Trophoblast cell (in vitro differentiated cells and primary cell): Measurements from ENCODE around the gene EMILIN3.

Source experiments
- DNase-seq, 2 donors: peaks; one replicate each; pipeline ENCODE4 v3.0.0-alpha.2; 2016
- H2AFZ ChIP-seq: 2 replicates; pipeline ENCODE4 v1.6.1; 2013; ENCODE audit warnings: low read length, moderate library complexity, mild to moderate bottlenecking; ENCODE audit not compliant: insufficient read depth, poor library complexity
- H2AK5ac ChIP-seq: 2 replicates; pipeline ENCODE4 v1.6.1; 2013; ENCODE audit warnings: mild to moderate bottlenecking, low read length
- H2BK120ac ChIP-seq: 2 replicates; pipeline ENCODE4 v1.6.1; 2013; ENCODE audit warnings: low read length, mild to moderate bottlenecking, moderate library complexity; ENCODE audit not compliant: insufficient read depth, poor library complexity
- H2BK12ac ChIP-seq: 2 replicates; pipeline ENCODE4 v1.6.1; 2013; ENCODE audit warnings: mild to moderate bottlenecking, low read length, moderate library complexity
- H2BK5ac ChIP-seq: 2 replicates; pipeline ENCODE4 v1.6.1; 2013; ENCODE audit warnings: low read length, low read depth, moderate library complexity, mild to moderate bottlenecking; ENCODE audit not compliant: poor library complexity
- H3K14ac ChIP-seq: 2 replicates; pipeline ENCODE4 v1.6.1; 2013; ENCODE audit warnings: mild to moderate bottlenecking, low read length
- H3K18ac ChIP-seq: 2 replicates; pipeline ENCODE4 v1.6.1; 2013; ENCODE audit warnings: mild to moderate bottlenecking, low read length
- H3K23ac ChIP-seq: 2 replicates; pipeline ENCODE4 v1.6.1; 2013; ENCODE audit warnings: low read length
- H3K27ac ChIP-seq: 2 replicates; pipeline ENCODE4 v1.5.1; 2013; ENCODE audit warnings: low read depth, mild to moderate bottlenecking, inconsistent platforms, low read length, moderate library complexity
- H3K27me3 ChIP-seq: 2 replicates; pipeline ENCODE4 v1.6.1; 2013; ENCODE audit warnings: inconsistent platforms, mild to moderate bottlenecking, low read length, moderate library complexity; ENCODE audit not compliant: insufficient read depth
- H3K36me3 ChIP-seq, 2 experiments: 1 replicate in 1 of 2; 2 replicates in 1 of 2; pipeline ENCODE4 v1.6.1; 2013; ENCODE audit warnings: low read length in 2 of 2, mild to moderate bottlenecking in 2 of 2, moderate library complexity in 1 of 2; ENCODE audit not compliant: insufficient read depth in 2 of 2, control insufficient read depth in 1 of 2
- H3K4ac ChIP-seq: 2 replicates; pipeline ENCODE4 v1.6.1; 2013; ENCODE audit warnings: low read depth, mild to moderate bottlenecking, low read length, moderate library complexity
- H3K4me1 ChIP-seq, 2 experiments: 1 replicate in 1 of 2; 2 replicates in 1 of 2; pipeline ENCODE4 v1.6.1; 2013; ENCODE audit warnings: low read length in 2 of 2, mild to moderate bottlenecking in 2 of 2, moderate library complexity in 1 of 2; ENCODE audit not compliant: insufficient read depth in 2 of 2, control insufficient read depth in 1 of 2
- H3K4me2 ChIP-seq: 2 replicates; pipeline ENCODE4 v1.6.1; 2013; ENCODE audit warnings: inconsistent platforms, mild to moderate bottlenecking, low read length, moderate library complexity
- H3K4me3 ChIP-seq: 2 replicates; pipeline ENCODE4 v1.5.1; 2013; ENCODE audit warnings: mild to moderate bottlenecking, low read depth, low read length, inconsistent platforms
- H3K79me1 ChIP-seq: one replicate; pipeline ENCODE4 v1.6.1; 2013; ENCODE audit warnings: low read length
- H3K79me2 ChIP-seq: 2 replicates; pipeline ENCODE4 v1.6.1; 2013; ENCODE audit warnings: low read length, mild to moderate bottlenecking; ENCODE audit not compliant: control insufficient read depth, insufficient read depth, poor library complexity
- H3K9ac ChIP-seq: 2 replicates; pipeline ENCODE4 v1.6.1; 2013; ENCODE audit warnings: mild to moderate bottlenecking, low read length
- H3K9me3 ChIP-seq: 2 replicates; pipeline ENCODE4 v1.6.1; 2013; ENCODE audit warnings: low read depth, mild to moderate bottlenecking, control low read depth, inconsistent platforms, low read length; ENCODE audit not compliant: insufficient read depth
- H4K12ac ChIP-seq: 2 replicates; pipeline ENCODE4 v1.6.1; 2013; ENCODE audit warnings: low read depth, mild to moderate bottlenecking, low read length, moderate library complexity
- H4K8ac ChIP-seq: 2 replicates; pipeline ENCODE4 v1.6.1; 2013; ENCODE audit warnings: low read depth, mild to moderate bottlenecking, low read length, moderate library complexity
- H4K91ac ChIP-seq: one replicate; pipeline ENCODE4 v1.6.1; 2013; ENCODE audit warnings: low read depth, mild to moderate bottlenecking, low read length, moderate library complexity
- WGBS: extraction: QIAGEN DNeasy Blood & Tissue Kit; methylation state at CpG from one replicate; pipeline ENCODE4 v1.1.7; 2013; ENCODE audit warnings: missing lambda C conversion rate; ENCODE audit not compliant: insufficient read length, insufficient coverage; ENCODE audit errors: extremely low coverage; 5-methylcytosine and 5-hydroxymethylcytosine counted together

EMILIN3 gene

GRCh38 chr20:41390889-41391288 is 24.3 kb upstream of the EMILIN3 start:
- H3K79me1 ChIP-seq, result peaks cover 24% of the 10 kb centered on the region
- no peak overlapping the region for H2AFZ ChIP-seq
- no peak overlapping the region for H3K27ac ChIP-seq
- H2BK12ac ChIP-seq, result no peak overlapping the region
- H3K9me3 ChIP-seq, result peaks cover 1% of the 10 kb centered on the region
- no peak overlapping the region for H4K91ac ChIP-seq
- H4K8ac ChIP-seq, result no peak overlapping the region
- DNase-seq, result peak in 1 of 2 donors; percentile 8
- H3K18ac ChIP-seq, result no peak overlapping the region
- H2AK5ac ChIP-seq, result no peak overlapping the region
- H3K4ac ChIP-seq, result no peak overlapping the region
- H3K4me3 ChIP-seq, result no peak overlapping the region
- H3K36me3 ChIP-seq, result no peaks in the 10 kb centered on the region
- no peaks in the 10 kb centered on the region for H3K79me2 ChIP-seq
- no peak overlapping the region for H4K12ac ChIP-seq
- WGBS, result no CpG with 5 or more reads among the region's 3 CpGs
- H3K4me2 ChIP-seq, result no peak overlapping the region
- peaks cover 31 to 34% of the 10 kb centered on the region in 2 experiments for H3K4me1 ChIP-seq
- no peak overlapping the region for H2BK120ac ChIP-seq
- no peaks in the 10 kb centered on the region for H3K27me3 ChIP-seq
- no peak overlapping the region for H3K9ac ChIP-seq
- H3K23ac ChIP-seq, result no peak overlapping the region
- no peak overlapping the region for H3K14ac ChIP-seq
- H2BK5ac ChIP-seq, result no peak overlapping the region

GRCh38 chr20:41387444-41387851 is 20.8 kb upstream of the EMILIN3 start:
- no peaks in the 10 kb centered on the region for H3K27me3 ChIP-seq

GRCh38 chr20:41386502-41387427 is 20.1 kb upstream of the EMILIN3 start:
- Histone ChIP-seq H2BK5ac (no peak overlapping the region), H3K4me1 (no peaks in the 10 kb centered on the region), H3K4me2 (no peak overlapping the region), H4K12ac (no peak overlapping the region), H3K27me3 (no peaks in the 10 kb centered on the region), H3K79me2 (no peaks in the 10 kb centered on the region), H3K27ac (no peak overlapping the region), H2BK12ac (no peak overlapping the region), H2BK120ac (no peak overlapping the region), H4K91ac (no peak overlapping the region), H3K4ac (no peak overlapping the region), H3K14ac (no peak overlapping the region), H3K18ac (no peak overlapping the region), H3K79me1 (no peaks in the 10 kb centered on the region), H3K36me3 (no peaks in the 10 kb centered on the region), H2AFZ (no peak overlapping the region), H2AK5ac (no peak overlapping the region), H3K23ac (no peak overlapping the region), H3K9me3 (no peaks in the 10 kb centered on the region), H3K9ac (no peak overlapping the region), H4K8ac (no peak overlapping the region), H3K4me3 (no peak overlapping the region)
- WGBS, result no CpG with 5 or more reads among the region's 14 CpGs
- DNase-seq, result no peak

More at GRCh38 chr20:41387444-41387851, 20.8 kb upstream of the EMILIN3 start:
- Histone ChIP-seq H3K9me3 (no peaks in the 10 kb centered on the region), H3K79me1 (peaks cover 5% of the 10 kb centered on the region), H3K9ac (no peak overlapping the region), H2BK5ac (no peak overlapping the region), H3K27ac (no peak overlapping the region), H2BK120ac (no peak overlapping the region), H2AFZ (no peak overlapping the region), H3K23ac (no peak overlapping the region), H4K8ac (no peak overlapping the region), H3K36me3 (no peaks in the 10 kb centered on the region), H2AK5ac (no peak overlapping the region), H3K14ac (no peak overlapping the region), H3K18ac (no peak overlapping the region), H3K4ac (no peak overlapping the region), H3K4me3 (no peak overlapping the region), H3K4me2 (no peak overlapping the region), H2BK12ac (no peak overlapping the region), H4K91ac (no peak overlapping the region), H4K12ac (no peak overlapping the region), H3K4me1 (peaks cover 5% of the 10 kb centered on the region in 2 experiments), H3K79me2 (no peaks in the 10 kb centered on the region)
- DNase-seq, result no peak
- WGBS, result no CpG with 5 or more reads among the region's 9 CpGs

- Histone ChIP-seq H3K36me3 (no peaks in the 10 kb centered on the region), H3K4me1 (no peaks in the 10 kb centered on the region), H2AK5ac (no peak overlapping the region), H4K12ac (no peak overlapping the region), H3K27ac (no peak overlapping the region), H2BK12ac (no peak overlapping the region), H3K9me3 (no peaks in the 10 kb centered on the region), H3K4me3 (no peak overlapping the region), H4K8ac (no peak overlapping the region), H2BK5ac (no peak overlapping the region), H3K23ac (no peak overlapping the region), H3K79me1 (no peaks in the 10 kb centered on the region), H4K91ac (no peak overlapping the region), H3K79me2 (no peaks in the 10 kb centered on the region), H3K14ac (no peak overlapping the region), H2BK120ac (no peak overlapping the region), H3K27me3 (no peaks in the 10 kb centered on the region), H3K9ac (no peak overlapping the region), H3K4ac (no peak overlapping the region), H3K18ac (no peak overlapping the region), H3K4me2 (no peak overlapping the region), H2AFZ (no peak overlapping the region)
- WGBS, result no CpG with 5 or more reads among the region's 7 CpGs
- no peak for DNase-seq
Observed at GRCh38 chr20:41382791-41383305, 16.2 kb upstream of the EMILIN3 start.
